Measurements from ENCODE around the gene COMT. TPM values are rescaled to one million over a fixed set of nuclear protein-coding genes. Genes with fewer than 3 reads are reported as not detected.

Gene COMT
- total and polyA plus RNA-seq, 9 of the 15 experiments (the other 6 are each of a cell fraction or from before 2014, with no cell fraction given) = 12.5 to 351 (median 155) TPM

DNA sequence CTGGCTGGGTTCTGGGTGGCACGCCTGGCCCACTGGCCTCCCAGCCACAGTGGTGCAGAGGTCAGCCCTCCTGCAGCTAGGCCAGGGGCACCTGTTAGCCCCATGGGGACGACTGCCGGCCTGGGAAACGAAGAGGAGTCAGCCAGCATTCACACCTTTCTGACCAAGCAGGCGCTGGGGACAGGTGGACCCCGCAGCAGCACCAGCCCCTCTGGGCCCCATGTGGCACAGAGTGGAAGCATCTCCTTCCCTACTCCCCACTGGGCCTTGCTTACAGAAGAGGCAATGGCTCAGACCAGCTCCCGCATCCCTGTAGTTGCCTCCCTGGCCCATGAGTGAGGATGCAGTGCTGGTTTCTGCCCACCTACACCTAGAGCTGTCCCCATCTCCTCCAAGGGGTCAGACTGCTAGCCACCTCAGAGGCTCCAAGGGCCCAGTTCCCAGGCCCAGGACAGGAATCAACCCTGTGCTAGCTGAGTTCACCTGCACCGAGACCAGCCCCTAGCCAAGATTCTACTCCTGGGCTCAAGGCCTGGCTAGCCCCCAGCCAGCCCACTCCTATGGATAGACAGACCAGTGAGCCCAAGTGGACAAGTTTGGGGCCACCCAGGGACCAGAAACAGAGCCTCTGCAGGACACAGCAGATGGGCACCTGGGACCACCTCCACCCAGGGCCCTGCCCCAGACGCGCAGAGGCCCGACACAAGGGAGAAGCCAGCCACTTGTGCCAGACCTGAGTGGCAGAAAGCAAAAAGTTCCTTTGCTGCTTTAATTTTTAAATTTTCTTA, 27.8 kb downstream of the COMT start (continued):
- no peak for TF ChIP-seq MCM2 (IDR thresholded peaks at IDR 0.05; ENCODE audit: low read depth)
- no peak for TF ChIP-seq SIN3A (IDR thresholded peaks at IDR 0.05; ENCODE audit: borderline replicate concordance in 2 of 2, control insufficient read depth in 1 of 2, low read depth in 2 of 2, low read length in 2 of 2)
- no peak for TF ChIP-seq RFX1 (IDR thresholded peaks at IDR 0.05)
- TF ChIP-seq ZNF586 (CRISPR knock-in tag; conservative IDR thresholded peaks at IDR 0.05) = no peak
- no peak for TF ChIP-seq HNRNPH1 (optimal IDR thresholded peaks at IDR 0.05; ENCODE audit: low read depth, low read length)
- TF ChIP-seq BHLHE40 (IDR thresholded peaks at IDR 0.05; ENCODE audit: low read length) = no peak
- 0 out of 2 replicates have a peak, but pooled peaks have one; percentile 61 for TF ChIP-seq HIVEP1 (CRISPR knock-in tag; IDR thresholded peaks at IDR 0.05)
- TF ChIP-seq ZNF232 (CRISPR knock-in tag; IDR thresholded peaks at IDR 0.05) = no peak
- TF ChIP-seq, protein P1, sequence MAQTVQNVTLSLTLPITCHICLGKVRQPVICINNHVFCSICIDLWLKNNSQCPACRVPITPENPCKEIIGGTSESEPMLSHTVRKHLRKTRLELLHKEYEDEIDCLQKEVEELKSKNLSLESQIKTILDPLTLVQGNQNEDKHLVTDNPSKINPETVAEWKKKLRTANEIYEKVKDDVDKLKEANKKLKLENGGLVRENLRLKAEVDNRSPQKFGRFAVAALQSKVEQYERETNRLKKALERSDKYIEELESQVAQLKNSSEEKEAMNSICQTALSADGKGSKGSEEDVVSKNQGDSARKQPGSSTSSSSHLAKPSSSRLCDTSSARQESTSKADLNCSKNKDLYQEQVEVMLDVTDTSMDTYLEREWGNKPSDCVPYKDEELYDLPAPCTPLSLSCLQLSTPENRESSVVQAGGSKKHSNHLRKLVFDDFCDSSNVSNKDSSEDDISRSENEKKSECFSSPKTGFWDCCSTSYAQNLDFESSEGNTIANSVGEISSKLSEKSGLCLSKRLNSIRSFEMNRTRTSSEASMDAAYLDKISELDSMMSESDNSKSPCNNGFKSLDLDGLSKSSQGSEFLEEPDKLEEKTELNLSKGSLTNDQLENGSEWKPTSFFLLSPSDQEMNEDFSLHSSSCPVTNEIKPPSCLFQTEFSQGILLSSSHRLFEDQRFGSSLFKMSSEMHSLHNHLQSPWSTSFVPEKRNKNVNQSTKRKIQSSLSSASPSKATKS (CRISPR knock-in tag; IDR thresholded peaks at IDR 0.05) = no peak
- no peak for TF ChIP-seq GATA2 (CRISPR knock-in tag; IDR thresholded peaks at IDR 0.05)
- TF ChIP-seq ZNF584 (CRISPR knock-in tag; IDR thresholded peaks at IDR 0.05; ENCODE audit: low read depth) = no peak
- no peak for TF ChIP-seq ARNT (IDR thresholded peaks at IDR 0.05)
- TF ChIP-seq SUPT5H (IDR thresholded peaks at IDR 0.05) = peak; percentile 60
- TF ChIP-seq PURB (CRISPR knock-in tag; IDR thresholded peaks at IDR 0.05; ENCODE audit: low read depth) = no peak
- no peak for TF ChIP-seq KLF13 (tag; IDR thresholded peaks at IDR 0.05; ENCODE audit: borderline replicate concordance, low read depth)
- TF ChIP-seq OTX1 (CRISPR knock-in tag; IDR thresholded peaks at IDR 0.05) = 0 out of 2 replicates have a peak, but pooled peaks have one; percentile 33
- TF ChIP-seq, protein P2, sequence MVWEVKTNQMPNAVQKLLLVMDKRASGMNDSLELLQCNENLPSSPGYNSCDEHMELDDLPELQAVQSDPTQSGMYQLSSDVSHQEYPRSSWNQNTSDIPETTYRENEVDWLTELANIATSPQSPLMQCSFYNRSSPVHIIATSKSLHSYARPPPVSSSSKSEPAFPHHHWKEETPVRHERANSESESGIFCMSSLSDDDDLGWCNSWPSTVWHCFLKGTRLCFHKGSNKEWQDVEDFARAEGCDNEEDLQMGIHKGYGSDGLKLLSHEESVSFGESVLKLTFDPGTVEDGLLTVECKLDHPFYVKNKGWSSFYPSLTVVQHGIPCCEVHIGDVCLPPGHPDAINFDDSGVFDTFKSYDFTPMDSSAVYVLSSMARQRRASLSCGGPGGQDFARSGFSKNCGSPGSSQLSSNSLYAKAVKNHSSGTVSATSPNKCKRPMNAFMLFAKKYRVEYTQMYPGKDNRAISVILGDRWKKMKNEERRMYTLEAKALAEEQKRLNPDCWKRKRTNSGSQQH (CRISPR knock-in tag; IDR thresholded peaks at IDR 0.05) = 0 out of 2 replicates have a peak, but pooled peaks have one; percentile 61
- TF ChIP-seq FUS (optimal IDR thresholded peaks at IDR 0.05; ENCODE audit: low read depth, low read length) = no peak
- no peak for TF ChIP-seq ZNF324 (CRISPR knock-in tag; IDR thresholded peaks at IDR 0.05)
- TF ChIP-seq FOS (IDR thresholded peaks at IDR 0.05; ENCODE audit: extremely low read depth, insufficient read length) = no peak
- no peak for TF ChIP-seq TRIM24 (IDR thresholded peaks at IDR 0.05)
- TF ChIP-seq, protein P3, sequence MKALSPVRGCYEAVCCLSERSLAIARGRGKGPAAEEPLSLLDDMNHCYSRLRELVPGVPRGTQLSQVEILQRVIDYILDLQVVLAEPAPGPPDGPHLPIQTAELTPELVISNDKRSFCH (CRISPR knock-in tag; IDR thresholded peaks at IDR 0.05) = no peak
- TF ChIP-seq, protein P3 (tag; IDR thresholded peaks at IDR 0.05) = peak; percentile 45; the same call in 1 of the 2 replicates
- no peak for TF ChIP-seq CREB1 (IDR thresholded peaks at IDR 0.05)
- no peak for TF ChIP-seq CREB1 (CRISPR knock-in tag; IDR thresholded peaks at IDR 0.05)
- TF ChIP-seq RBM25 (IDR thresholded peaks at IDR 0.05; ENCODE audit: low read depth, low read length, severe bottlenecking) = no peak
- TF ChIP-seq, protein P4, sequence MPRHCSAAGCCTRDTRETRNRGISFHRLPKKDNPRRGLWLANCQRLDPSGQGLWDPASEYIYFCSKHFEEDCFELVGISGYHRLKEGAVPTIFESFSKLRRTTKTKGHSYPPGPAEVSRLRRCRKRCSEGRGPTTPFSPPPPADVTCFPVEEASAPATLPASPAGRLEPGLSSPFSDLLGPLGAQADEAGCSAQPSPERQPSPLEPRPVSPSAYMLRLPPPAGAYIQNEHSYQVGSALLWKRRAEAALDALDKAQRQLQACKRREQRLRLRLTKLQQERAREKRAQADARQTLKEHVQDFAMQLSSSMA (CRISPR knock-in tag; IDR thresholded peaks at IDR 0.05) = no peak
